SW 1271 (cell line): ENCODE measurements around the gene KLRG1.
A peak's percentile ranks its signal among the peaks of the same experiment; 100 is the strongest.

Experiments
- DNase-seq, 2 experiments: peaks; one replicate each; lab custom pipeline; 2025; lab: John Stamatoyannopoulos, UW

The KLRG1 gene

DNA sequence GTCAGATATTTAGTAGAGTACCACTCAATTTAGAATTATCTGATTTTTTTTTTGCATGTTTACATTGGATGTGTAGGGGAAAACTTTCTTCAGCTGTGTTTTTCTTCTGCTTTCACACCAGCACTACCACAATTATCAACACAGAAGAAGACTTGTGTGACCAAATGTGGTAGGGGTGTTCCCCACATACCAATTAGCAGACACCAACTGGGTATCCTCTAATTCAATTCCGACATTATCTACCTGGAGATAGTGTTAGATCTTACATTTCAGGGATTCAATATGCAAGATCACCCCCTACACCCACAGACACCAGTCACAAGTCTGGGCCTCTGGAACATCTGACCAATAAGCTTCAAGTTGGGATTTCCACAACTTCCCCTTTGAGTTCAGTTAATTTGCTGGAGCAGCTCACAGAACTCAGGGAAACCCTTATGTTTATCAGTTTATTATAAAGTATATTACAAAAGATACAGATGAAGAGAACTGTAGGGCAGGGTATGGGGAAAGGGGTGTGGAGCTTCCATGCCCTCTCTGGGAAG lies 4.1 kb upstream of the KLRG1 start:
- DNase-seq = no peak

DNA sequence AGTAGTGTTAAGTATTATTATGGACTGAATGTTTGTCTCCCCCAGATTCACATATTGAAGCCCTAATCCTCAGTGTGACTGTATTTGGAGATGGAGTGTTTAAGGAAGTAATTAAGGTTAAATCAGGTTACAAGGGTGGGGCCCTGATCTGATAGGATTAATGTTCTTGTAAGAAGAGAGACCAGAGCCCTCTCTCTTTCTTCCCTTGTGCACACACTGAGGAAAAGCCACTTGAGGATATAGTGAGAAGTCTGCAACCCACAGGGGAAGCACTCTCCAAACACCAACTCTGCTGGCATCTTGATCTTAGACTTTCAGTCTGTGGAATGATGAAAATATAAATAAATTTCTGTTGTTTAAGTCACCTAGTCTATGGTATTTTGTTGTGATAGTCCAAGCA lies 2.2 kb upstream of the KLRG1 start:
- no peak for DNase-seq

DNA sequence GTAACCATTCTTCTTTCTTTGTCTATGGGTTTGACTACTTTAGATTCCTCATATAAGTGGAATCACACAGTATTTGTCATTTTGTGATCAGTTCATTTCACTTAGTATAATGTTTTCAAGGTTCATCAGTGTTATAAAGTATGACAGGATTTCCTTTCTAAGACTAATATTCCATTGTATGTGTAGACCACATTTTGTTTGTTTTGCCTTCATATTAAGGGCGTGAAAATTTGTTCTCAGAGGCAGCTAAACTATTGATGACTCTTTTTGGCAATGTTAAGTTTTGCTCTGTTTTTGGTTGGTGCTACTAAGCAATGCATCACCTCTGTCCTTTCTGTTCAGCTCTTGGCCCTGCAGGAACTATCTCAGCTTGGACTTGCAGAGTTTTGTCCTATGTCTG lies 1.7 kb upstream of the KLRG1 start:
- no peak for DNase-seq

DNA sequence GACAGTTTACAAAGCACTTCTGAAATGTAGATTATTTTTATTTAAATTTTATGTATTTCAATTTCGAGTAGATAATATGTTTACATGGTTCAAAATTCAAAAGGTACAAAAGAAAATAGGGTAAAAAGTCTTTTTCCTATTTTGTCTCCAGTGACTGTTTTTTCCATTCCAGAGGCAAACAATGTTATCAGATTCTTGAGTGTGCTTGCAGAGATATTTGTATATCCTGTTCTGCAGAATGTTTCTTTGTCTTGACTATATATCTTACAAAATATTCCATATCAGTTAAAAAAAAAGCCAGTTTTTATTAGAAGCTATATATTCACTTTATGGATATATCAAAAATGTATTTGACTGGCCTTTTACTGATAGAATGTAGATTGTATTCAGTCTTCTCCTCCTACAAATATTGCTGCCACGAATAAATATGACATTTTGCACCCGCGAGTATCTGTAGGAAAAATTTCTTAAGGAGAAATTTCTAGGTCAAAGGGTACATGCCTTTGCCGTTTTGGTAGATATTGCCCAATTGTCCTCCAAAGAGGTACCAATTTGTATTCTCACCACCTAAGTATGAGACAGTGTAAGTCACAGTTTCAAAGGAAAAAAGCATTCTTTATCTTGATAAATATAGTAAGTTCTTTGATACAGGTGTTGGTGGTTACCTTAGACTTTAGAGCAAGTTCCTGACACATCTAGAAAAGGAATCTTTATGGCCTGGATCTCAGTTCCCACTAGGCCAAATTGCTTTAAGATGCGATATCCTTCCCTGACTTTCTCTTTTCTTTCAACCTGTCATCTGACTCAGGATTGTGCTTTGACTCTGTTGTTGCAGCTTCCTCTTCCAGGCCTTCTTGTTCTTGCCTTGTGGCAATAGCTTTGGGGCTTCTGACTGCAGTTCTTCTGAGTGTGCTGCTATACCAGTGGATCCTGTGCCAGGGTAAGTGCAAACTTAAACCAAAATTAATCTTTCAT lies 2.3 kb downstream of the KLRG1 start:
- DNase-seq = no peak

DNA sequence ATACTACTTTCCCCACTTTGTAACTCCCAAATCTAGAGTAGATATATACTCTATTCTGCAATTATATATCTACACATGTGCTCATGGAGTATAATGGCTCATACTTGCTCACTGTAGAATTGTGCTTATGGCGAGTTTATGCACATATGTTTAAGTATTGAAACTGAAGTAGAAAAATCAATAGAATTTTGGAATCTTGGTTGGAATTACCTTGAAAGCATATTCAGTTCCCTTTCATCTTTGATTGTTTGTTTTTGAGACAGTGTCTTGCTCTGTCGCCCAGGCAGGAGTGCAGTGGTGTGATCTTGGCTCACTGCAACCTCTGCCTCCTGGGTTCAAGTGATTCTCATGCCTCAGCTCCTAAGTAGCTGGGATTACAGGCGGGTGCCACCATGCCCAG lies 4.5 kb downstream of the KLRG1 start:
- DNase-seq = no peak

DNA sequence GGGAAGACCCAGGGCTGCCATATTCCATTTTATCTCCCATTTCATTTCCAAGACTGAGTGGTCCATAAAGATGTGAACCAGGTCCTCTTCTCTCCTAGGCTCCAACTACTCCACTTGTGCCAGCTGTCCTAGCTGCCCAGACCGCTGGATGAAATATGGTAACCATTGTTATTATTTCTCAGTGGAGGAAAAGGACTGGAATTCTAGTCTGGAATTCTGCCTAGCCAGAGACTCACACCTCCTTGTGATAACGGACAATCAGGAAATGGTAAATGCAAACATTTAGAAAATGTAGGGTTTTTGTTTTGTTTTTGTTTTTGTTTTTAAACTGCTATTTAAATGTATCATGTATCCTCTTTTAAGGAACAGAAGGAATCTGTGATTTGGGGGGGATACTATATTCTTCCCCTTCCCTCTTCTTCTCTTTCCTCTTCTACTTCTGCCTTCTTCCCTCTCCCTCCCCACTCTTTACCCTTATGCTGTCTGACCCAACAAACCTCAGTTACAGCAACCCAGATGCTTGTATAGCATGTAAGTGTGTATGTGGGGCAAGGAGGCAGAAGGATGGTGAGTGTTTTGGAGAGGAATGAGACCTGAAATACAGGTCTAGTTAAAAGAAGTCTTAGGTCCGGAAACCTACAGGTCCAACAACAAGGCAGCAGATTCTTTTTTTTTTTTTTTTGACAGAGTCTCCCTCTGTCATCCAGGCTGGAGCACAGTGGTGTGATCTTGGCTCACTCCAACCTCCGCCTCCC lies 5.9 kb downstream of the KLRG1 start:
- no peak for DNase-seq

DNA sequence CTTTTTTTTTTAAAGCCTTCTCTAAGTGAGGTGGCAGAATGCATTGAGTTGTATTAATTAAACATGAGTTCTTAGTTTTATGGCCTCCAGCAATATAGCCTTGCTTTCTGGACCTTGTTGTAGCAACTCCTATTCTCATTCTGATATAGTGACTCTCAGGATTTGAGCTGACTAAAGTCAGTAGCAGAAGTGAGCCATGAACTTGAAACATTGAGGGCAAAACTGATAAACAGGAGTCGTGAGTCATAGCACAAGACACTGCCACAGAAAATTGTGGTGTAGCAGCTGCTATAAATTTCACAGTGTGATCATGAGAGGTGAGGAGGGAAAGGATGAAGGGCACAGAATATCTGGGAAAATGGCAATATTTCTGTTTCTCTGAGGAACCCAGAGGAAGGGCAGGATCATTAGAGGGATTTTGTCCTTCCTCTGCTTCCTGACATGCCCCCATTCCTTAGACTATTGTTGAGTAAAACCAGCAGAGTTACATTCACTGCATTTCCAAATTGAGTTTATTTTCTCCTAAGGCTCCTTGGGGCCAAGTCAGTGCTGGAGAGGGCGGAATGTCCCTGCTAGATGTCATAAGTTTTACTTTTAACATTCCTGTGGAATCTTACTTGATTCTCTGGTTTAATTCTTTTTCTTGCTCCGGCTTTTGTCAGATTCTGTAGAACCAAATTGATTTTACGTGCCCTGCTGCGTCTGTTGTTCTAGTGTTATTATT lies 7.5 kb downstream of the KLRG1 start:
- no peak for DNase-seq

DNA sequence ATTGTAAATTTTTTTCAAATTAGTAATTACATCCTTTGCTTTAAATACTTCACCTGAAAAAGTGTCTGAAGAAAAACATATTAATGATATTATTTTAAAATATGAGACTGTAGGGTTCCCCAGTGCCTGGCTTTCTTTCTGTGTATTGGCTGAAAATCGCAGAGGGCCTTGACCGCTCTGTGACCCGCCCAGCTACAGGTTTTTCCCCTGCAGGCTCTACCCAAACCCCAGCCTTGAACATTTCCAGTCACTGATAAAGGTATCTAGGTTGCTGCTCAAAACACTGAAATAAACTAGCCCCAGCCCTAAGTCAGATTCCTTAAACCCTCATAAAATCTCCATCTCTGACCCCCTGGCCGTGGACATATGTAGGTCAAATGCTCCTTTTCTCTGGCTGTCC lies 11.9 kb downstream of the KLRG1 start:
- DNase-seq = no peak

DNA sequence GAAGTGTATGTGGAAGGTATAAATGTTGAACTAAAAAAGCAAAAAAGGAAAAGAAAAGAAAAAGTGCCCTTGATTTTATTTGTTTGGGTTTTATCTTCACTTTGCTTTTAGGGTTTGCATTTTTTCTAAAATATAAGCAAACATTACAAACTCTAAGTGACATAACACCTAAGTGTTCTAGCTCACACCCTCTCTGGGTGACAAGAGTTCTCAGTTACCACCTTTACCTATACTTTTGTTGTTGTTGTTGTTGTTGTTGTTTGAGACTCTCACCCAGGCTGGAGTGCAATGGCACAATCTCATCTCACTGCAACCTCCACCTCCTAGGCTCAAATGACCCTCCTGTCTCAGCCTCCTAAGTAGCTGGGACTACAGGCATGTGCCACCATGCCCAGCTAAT lies 13.0 kb downstream of the KLRG1 start:
- no peak for DNase-seq

DNA sequence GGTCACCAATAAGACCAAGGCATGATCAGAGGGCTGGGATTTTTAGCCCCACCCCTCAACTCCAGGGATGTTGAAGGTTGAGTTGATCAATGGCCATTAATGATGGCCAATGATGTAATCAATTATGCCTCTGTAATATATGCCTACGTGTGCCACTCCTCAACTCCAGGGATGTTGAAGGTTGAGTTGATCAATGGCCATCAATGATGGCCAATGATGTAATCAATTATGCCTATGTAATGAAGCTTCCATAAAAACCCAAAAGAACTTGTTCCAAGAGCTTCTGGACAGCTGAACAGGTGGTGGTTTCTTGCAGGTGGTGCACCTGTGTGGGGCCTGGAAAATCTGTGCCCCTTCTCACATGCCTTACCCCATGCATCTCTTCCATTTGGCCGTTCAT lies 33.2 kb downstream of the KLRG1 start:
- no peak for DNase-seq

DNA sequence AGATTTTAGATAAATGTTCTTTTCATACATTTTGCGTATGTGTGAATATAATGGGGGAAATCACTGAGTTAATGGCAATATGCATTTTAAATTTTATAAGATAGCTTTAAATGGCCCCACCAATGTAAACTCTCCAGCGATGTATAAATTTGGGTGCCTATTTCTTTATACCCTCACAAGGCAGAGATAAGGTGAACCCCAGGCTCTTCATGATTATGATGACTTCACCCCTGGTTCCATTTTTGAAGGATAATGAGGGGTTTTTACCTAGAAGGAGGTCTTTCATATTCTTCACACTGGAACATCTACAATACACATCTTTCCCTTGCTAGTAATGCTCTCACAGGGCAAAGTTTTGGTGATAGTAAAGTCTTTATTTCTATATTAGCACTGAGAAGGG lies 35.2 kb downstream of the KLRG1 start:
- DNase-seq = no peak

DNA sequence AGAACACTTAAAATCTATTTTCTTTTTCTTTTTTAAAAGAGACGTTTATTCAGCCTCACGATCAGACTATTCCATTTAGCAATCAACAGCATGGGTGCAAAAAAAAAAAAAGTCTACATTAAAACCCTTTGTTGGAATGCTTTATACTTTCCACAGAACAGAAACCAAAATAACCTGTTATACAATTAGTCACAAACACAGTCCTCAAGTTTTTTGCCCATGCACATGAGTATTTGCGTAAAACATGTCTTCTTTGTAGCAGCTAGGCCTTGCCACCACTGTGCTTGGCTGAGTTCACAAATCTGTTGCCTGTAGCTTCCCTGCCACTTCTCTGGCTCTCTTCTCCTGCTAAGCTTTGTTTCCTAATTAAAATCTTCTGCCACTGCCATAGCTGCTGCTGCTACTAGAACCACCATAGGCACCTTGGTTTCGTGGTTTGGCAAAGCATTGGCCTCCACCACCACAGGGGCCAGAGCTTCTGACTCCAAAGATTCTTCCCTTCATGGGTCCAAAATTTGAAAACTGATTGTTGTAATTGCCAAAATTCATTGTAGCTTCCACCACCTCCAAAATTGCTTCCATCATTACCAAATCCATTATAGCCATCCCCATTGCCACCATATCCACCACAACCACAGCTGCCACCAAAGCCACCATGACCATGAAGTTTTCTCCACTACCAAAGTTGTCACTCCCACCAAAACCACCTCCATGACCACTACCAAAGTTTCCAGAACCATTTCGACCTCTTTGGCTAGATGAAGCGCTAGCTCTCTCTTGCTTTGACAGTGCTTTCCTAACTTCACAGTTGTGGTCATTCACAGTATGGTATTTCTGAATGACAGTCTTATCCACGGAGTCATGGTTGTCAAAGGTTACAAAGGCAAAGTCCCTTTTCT lies 38.1 kb downstream of the KLRG1 start:
- DNase-seq = no peak

DNA sequence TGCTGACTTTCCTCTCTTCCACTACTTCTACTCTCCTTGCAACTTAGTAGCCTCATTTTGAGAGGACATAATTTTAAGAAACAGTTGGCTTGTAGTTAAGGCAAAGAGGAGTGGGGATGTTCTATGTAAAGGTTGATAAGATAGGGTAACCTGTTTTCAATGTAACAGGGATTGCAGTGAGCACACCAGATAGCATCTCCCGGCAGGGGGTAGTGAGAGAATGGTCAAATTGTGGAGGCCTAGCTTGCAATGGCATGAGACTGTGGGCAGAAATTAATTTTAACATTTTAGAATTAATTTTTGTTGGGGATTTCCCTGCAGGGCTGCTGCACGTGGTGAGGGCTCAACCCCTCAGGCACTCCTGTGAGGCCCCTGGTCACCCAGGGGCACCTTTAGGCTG lies 41.4 kb downstream of the KLRG1 start:
- no peak for DNase-seq

DNA sequence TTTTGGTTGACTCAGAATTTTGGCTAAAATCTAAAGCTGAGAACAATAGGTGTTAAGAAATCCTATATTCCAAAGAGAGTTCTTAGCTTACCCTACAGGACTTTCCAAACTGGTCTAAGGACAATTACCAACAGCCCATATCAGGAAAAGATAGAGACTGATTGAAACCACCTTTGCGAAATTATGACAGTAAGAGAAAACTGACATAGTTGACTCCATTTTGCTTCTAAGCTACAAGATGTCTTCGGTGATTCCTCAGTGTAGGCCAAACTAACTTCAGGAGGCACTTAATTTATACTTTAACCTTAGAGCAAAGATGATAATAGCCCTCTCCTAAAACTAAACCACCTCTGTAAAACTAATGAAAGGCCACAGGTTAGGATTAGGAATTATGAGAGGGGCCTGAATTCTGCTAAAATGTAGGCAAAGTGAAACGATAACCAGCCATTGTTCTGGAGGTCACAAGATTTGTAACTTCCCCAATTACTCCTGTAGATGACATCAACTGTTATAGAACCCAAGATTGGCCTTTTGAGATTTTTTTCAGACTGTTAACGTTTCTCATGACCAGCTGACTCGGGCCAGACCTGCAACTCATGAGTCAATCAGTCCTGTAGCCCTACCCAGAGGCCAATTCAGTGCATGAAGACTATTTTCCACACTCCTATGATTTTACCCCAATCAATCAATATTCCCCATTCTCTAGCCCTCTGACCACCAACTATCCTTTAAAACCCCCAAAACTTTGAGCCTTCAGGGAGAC lies 43.0 kb downstream of the KLRG1 start:
- DNase-seq = no peak

DNA sequence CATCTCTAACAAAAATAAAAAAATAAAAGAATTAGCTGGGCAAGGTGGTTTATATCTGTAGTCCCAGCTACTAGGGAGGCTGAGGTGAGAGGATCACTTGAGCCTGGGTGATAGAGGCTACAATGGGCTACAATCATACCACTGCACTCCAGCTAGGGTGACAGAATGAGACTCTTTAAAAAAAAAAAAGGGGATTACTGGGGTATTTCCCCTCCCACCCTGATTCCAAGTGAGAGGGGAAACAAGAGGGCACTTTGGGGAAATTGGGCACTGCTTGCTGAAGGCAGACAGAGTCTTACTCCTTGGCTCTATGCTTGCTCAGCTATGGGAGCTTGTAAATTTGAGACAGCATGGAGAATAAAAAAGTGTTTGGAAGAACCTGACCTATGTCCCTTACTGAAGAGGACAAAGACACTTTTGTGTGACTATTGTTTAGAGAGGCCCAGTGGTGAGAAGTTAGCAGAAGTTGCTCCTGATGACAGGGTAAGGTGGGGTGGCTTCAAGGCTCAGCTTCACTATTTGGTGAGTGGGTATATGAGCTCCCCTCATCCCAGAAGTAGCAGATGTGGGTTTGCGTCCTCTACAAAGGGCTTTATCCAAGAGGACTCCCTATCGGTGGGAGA lies 44.0 kb downstream of the KLRG1 start:
- no peak for DNase-seq

DNA sequence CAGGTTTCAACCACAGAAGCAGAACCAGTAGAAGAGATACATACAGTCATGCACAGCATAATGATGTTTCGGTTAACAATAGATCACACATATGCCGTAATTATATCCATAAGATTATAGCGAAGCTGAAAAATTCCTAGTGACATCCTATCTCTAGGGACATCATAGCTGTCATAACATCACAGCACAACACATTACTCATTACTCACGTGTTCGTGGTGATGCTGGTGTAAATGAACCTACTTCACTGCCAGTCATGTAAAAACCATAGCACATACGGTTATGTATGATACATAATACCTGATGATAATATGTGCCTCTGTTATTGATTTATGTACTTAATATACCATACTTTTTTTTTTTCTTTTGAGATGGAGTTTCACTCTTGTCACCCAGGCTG lies 44.7 kb downstream of the KLRG1 start:
- no peak for DNase-seq

DNA sequence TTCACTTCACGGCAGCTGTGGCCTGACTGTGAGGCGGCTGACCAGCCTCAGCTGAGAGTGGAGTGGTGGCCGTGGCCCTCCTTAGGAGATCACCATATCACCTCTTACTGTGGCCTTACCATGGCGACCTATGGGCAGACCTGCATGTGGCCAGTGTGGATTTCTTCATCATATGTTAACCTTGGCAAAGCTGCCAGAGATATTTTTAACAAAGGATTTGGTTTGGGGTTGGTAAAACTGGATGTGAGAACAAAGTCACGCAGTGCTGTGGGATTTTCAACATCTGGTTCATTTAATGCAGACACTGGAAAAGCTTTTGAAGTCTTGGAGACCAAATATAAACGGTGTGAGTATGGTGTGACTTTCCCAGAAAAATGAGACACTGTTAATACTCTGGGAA lies 46.9 kb downstream of the KLRG1 start:
- no peak for DNase-seq

DNA sequence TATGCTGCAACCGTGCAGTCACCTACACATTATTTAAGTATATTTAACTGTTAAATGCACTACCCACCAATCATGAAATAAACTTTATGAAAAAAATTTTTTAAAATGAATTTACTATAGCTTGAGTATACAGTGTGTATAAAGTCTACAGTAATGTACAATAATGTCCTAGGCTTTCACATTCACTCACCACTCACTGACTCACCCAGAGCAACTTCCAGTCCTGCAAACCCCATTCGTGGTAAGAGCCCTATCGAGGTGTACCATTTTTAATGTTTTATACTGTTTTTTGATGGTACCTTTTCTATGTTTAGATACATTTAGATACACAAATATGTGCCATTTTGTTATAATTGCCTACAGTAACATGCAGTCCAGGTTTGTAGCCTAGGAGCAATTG lies 48.1 kb downstream of the KLRG1 start:
- DNase-seq = no peak

DNA sequence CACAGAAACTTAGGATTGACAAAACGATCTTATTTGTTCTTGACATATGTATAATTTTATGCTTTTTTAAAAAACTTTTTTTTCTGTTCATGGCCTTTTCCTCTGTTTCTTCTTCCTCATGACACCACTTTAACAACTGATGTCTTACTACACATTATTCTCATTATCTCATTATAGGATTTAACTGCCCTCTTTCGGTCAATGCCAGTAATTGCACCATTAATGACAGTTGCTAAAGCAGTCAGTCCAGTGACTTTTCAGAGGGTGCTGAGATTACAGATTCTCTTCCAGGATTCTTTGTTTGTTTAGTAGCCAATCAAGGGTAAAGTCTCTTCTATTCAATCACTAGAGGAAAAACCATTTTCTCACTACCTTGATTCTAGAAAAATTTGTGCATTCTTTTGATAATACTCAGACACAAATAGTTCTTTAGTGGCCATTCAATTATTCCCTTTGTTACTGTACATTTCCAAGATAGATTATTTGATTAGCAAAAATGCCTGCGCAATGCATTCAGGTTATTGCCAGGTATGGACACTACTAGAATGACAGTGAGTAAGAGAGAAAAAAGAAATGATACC lies 50.1 kb downstream of the KLRG1 start:
- peak; percentile 10 to 70 for DNase-seq
